ENCODE results near the gene ERICH6B.
"Not testable (repeated sequence)": the region's sequence is repeated elsewhere in the genome, so short reads cannot be mapped to it uniquely, and the experiment has no call there.

ERICH6B gene

GRCh38 chr13:45615501-45616101, at the start of gene ERICH6B:
Gene ERICH6B, minus strand, starts transcription at chr13:45615739. Its CDS starts 18,734 bp downstream, at chr13:45597005.
- no peak for DNase-seq (ENCODE audit: low spot score)

GRCh38 chr13:45662903-45663302, 47.4 kb upstream of the ERICH6B start:
- DNase-seq (ENCODE audit: low spot score): not testable (repeated sequence)

GRCh38 chr13:45662162-45662561, 46.6 kb upstream of the ERICH6B start:
- no peak for DNase-seq (ENCODE audit: low spot score)

- DNase-seq (ENCODE audit: low spot score): not testable (repeated sequence)
Observed at GRCh38 chr13:45660458-45660857, 44.9 kb upstream of the ERICH6B start.

GRCh38 chr13:45659536-45659935, 44.0 kb upstream of the ERICH6B start:
- no peak for DNase-seq (ENCODE audit: low spot score)

GRCh38 chr13:45658586-45659235, 43.2 kb upstream of the ERICH6B start:
- DNase-seq (ENCODE audit: low spot score): no peak

GRCh38 chr13:45654633-45655349, 39.3 kb upstream of the ERICH6B start:
- DNase-seq (ENCODE audit: low spot score): no peak

- DNase-seq (ENCODE audit: low spot score): not testable (repeated sequence)
Observed at GRCh38 chr13:45645263-45645662, 29.7 kb upstream of the ERICH6B start.

- not testable (repeated sequence) for DNase-seq (ENCODE audit: low spot score)
Observed at GRCh38 chr13:45642159-45642558, 26.6 kb upstream of the ERICH6B start.

- DNase-seq (ENCODE audit: low spot score): not testable (repeated sequence)
Observed at GRCh38 chr13:45635291-45635690, 19.8 kb upstream of the ERICH6B start.

- no peak for DNase-seq (ENCODE audit: low spot score)
Observed at GRCh38 chr13:45630791-45631190, 15.3 kb upstream of the ERICH6B start.

GRCh38 chr13:45629940-45630339, 14.4 kb upstream of the ERICH6B start:
- DNase-seq (ENCODE audit: low spot score): no peak

- DNase-seq (ENCODE audit: low spot score): no peak
Observed at GRCh38 chr13:45628094-45628493, 12.6 kb upstream of the ERICH6B start.

- no peak for DNase-seq (ENCODE audit: low spot score)
Observed at GRCh38 chr13:45627656-45628055, 12.1 kb upstream of the ERICH6B start.

GRCh38 chr13:45626731-45627374, 11.3 kb upstream of the ERICH6B start:
- DNase-seq (ENCODE audit: low spot score): no peak

GRCh38 chr13:45623516-45624090, 8.1 kb upstream of the ERICH6B start:
- DNase-seq (ENCODE audit: low spot score): no peak

GRCh38 chr13:45621950-45622349, 6.4 kb upstream of the ERICH6B start:
- no peak for DNase-seq (ENCODE audit: low spot score)

- DNase-seq (ENCODE audit: low spot score): no peak
Observed at GRCh38 chr13:45607931-45608330, 7.6 kb downstream of the ERICH6B start.

GRCh38 chr13:45604892-45605291, 10.6 kb downstream of the ERICH6B start:
- no peak for DNase-seq (ENCODE audit: low spot score)

- DNase-seq (ENCODE audit: low spot score): no peak
Observed at GRCh38 chr13:45603338-45603737, 12.2 kb downstream of the ERICH6B start.

- DNase-seq (ENCODE audit: low spot score): no peak
Observed at GRCh38 chr13:45602183-45603170, 13.1 kb downstream of the ERICH6B start.
